ENCODE measurements around the gene SLC10A3. TPM values are rescaled to one million over a fixed set of nuclear protein-coding genes. Genes with fewer than 3 reads are reported as not detected.

The SLC10A3 gene
- total RNA-seq, 2 donors from 2014 or later, result 27.4 to 31.3 TPM

DNA sequence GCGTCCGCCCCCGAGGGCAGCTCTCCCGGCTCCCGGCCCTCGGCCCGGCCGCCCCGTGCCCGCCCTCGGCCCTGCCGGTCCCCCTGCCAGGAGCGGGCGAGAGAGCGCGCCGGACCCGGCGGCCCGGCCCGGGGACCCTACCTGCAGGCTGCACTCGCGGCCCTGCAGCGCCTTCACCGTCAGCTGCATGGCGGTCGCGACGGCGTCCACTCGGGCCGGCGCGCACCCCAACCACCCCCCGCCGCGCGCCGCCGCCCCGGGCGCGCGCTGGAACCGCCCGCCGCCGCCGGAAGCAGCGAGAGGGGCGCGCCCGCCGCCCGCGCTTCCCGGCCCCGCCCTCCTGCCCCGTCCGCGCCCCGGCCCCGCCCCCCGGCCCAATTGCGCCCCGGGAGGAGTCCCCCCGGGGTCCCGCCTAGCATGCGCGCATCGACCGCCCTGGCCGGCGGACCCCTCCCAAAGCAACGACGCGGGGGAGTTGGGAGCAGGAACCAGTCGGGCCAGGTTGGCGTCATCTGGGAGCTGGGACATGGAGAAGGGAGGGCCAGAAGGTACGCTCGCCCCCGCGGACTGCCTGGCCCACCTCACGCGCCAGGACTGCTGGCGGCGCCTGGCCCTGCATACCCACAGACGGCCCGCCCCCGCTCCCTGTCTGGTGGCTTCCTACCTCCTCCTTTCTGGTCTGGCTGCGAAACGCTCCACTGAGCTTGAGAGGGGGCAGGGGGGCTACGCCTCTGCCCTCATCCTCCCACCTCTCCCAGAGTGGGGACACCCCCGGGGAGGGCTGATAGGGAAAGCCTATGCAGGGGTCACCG lies 3.8 kb downstream of the SLC10A3 start, which contains the start of gene UBL4A:
UBL4A (minus strand) TSS at position 220 of the 812 bp plus-strand sequence; CDS start at position 189, 31 bp downstream.
- peak; percentile 86 for DNase-seq (ENCODE audit: low spot score)
- intact Hi-C loops (cut with DNase I), result loop anchor here (2.0 to 5.0 kb wide), 3 partner anchors 39 to 60 kb away; no protein-coding TSS in a partner anchor

DNA sequence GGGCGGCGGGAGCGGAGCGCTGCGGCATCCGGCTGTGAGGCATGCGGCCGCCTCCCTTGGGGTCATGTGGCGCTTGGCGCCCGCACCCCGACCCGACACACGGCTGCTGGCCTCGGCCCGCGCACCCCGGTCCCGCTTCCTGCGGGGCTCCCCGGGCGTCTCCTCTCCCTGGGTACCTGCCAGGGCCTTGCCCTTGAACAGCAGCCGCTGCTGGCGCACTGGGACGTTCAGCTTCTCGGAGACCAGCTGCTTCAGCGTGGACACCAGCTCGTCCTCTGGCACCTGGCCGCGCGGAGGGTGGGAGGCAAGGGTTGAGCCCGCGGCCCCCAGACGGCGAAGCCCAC lies 4.4 kb downstream of the SLC10A3 start:
- intact Hi-C loops (cut with DNase I), result loop anchor here (2.0 to 5.0 kb wide), 3 partner anchors 39 to 59 kb away; no protein-coding TSS in a partner anchor
- DNase-seq (ENCODE audit: low spot score), result peak; percentile 80

DNA sequence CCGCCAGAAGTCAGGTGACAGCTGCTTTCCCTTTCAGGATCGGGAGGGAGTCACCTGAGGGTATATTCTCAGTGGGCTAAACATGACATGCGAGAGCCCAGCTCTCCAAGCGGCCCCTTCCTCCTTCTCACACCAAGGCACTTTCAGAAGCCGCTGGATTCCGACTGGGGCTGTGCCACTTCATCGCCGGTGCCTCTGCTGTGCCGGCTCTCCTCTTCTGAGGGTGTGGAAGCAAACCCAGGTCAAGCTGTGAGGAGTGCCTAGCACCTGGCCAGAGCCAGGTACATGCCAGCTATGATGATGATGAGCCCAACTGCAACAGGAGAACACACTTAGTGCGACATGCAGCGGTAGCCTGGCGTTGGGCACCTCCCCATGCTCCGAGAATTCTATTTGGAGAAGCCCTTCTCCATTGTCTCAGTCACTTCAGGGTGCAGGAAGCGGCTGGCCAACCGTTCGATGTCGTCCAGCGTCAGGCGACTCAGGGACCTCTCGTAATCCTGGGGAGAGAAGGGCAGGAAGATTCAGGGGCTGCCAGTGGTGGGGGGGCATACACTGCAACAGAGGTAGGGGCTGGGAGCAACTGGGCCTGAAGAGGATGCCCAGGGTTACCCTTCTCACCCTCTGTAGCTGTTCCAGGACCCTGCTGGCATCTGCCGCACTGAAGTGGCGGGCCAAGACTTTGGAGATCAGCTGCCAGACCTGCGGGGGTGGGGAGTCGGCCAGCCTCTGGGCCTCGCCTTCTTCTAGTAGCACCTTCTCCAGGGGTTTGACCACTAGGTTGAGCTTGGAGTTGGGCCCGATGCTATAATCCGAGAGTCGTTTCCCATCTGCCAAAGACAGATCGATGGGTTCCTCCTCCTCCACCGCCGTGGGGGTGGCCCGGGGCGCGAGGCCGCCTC lies 5.0 kb downstream of the SLC10A3 start:
- intact Hi-C loops (cut with DNase I), result loop anchor here (2.0 to 5.0 kb wide), 3 partner anchors 38 to 59 kb away; no protein-coding TSS in a partner anchor
- no peak for DNase-seq (ENCODE audit: low spot score)

DNA sequence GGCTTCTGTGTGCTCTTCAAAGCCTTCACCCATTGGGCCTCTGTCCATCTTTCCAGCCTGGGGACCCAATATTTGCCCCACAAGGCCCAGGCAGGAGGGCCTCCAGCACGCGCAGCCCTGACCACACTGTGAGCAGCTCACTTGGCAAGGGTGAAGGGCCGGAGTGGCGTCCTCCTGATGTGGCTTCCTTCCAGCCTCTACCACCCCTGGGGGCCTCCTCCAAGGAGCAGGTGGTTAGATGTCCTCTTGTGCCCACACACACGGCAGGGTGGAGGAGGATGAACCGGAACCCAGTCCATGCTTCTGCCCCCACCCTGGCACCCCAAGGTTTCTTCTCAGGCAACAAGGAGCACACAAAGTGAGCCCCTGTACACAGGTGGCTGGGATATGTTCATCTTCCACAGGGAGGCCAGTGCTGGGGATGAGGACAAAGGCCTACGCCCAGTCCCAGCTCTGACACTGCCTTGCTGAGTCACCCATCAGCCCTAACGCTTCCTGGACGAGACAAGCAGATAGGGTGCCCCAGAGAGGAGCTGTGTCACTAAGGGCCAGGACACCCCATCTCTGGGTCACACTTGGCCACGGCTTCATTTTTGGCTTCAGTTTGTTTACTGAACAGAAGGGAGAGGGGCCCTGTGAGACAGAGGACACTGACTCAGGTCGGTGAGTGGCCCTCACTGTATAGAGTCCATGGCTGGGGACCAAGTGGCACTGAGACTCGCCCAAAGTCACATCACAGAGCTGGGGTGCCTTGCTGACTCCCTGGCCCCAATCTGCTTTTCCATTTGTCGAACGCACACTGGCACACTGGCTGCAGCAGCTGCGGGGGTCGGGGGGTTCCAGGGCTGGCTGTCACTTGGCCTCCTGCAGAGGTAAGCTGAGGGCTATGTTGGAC lies 5.9 kb downstream of the SLC10A3 start:
- intact Hi-C loops (cut with DNase I), result loop anchor here in 1 of 2 donors (5.0 kb wide), 2 partner anchors 37 to 48 kb away; no protein-coding TSS in a partner anchor
- no peak for DNase-seq (ENCODE audit: low spot score)

DNA sequence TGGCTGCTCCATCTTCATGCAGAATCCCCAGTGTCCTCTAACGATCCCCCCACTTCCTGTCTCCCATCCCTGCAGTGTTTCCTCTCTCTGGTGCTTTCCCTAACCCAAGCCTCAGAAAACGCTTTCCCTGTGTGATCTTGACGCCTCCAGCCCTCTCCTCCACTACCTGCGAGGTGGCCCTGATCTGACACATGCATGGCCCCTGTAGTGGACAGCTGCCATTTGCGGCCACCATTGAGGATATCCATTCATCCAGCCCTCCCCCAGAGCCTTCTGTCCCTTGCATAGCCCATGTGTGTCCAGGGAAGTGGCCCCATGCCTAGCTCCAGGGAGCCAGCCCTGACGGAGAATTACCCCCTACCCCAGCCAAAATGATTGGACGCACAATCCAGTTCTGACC lies 7.1 kb downstream of the SLC10A3 start:
- intact Hi-C loops (cut with DNase I), result no loop called here
- DNase-seq (ENCODE audit: low spot score), result no peak

DNA sequence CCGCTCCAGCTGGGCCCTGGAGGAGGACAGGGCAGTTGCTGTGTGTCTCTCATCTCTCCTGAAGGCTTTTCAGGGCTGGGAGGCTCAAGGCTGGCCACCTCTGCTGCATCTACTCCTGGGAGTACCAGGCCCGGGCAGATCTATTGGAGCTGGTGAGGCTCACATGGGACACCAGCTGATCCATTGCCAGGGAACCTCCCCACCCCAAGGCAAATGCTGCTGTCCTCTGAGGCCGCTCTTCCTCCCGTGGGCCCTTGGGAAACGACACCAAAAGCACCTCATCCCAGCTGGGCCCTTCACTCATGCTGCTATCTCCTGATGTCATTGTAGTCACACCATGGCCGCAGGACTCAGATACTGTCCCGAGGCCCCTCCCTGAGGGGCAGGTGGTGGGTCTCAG lies 7.6 kb downstream of the SLC10A3 start:
- no peak for DNase-seq (ENCODE audit: low spot score)
- intact Hi-C loops (cut with DNase I), result no loop called here

DNA sequence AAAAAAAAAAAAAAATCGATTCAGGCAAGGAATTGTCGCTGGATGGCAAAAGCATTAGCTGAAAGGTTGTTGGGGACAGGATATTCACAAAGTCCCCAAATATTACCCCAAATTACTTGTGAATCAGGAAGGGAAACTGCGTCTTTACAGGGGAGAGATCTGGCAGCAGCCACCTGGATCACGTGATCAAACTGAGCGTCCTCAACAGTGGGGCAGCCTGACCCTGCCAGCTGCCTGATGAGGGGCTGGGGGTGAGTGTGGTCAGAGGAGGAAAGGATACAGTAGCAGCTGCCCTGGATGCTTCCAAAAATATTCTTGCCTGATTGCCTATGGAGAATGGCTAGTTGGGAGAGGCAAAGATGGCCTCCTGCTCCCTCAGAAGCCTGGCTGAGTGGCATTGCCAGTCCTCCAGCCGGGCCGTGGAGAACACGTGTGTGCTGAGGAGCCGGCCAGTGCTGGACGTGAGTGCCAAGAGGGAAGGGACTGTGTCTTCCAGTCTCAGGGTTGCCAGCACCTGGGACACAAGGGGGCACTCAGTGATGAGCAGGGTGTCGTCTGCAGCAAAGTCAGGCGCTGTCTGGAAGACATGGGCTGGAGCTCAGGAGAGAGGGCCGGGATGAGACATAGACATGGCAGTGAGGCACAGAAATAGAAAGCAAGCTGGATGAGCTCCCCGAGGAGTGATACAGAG lies 8.4 kb downstream of the SLC10A3 start:
- DNase-seq (ENCODE audit: low spot score), result no peak
- intact Hi-C loops (cut with DNase I), result no loop called here

DNA sequence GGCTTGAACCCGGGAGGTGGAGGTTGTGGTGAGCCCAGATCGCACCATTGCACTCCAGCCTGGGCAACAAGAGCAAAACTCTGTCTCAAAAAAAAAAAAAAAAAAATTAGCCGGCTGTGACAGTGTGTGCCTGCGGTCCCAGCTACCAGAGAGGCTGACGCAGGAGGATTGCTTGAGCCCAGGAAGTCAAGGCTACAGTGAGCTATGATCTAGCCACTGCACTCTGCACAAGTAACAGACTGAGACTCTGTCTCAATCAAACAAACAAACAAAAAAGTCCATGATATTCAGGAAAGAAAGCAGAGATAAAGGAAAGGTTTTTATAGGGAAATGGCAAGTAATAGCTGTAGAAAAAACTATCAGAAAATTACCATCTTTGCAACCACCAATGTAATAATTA lies 9.2 kb downstream of the SLC10A3 start:
- intact Hi-C loops (cut with DNase I), result no loop called here
- no peak for DNase-seq (ENCODE audit: low spot score)

DNA sequence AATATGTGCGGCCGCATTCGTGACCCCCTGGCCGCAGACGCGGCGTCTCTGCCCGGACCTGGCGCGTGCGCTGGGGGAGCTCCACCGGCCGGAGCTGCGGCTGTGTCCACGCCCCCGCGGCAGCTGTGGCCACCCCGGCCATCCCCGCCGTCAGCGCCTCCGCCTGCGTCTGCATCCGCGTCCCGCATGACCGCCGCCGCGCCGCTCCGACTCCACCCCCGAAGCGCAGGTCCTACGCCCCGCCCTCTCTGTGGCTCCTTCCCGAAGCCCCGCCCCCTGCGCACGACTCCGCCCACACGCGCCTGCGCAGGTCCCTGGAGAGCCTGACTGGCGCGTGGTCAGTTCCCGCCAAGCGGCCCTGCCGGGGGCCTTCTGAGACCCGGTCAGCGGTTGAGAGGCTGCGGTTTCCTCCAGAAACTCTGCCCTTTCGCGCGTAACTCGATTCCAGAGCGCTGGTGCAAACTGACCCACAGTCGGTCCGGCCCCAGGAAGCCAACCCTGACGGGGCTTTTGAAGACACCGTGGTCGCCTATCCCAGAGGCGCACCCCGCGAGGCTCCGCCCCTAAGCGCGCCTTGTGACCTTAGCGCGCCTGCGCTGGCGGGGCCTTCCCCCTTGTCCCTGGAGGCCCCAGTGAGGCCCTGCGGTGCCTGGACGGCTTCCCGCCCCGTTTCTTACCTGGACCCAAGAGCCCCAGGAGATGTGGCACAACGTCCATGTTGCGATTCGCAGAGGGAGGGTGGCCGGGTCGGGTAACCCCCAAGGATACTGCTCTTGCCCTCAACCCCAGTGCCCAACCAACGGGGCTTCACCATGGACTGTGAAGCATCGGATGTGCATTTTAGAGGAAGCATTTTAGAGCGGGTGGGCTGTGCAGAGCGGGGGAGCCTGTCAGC lies 11.5 kb downstream of the SLC10A3 start, which contains the start of gene LAGE3:
LAGE3 (minus strand) TSS at position 554 of the 895 bp plus-strand sequence; CDS start at position 188, 366 bp downstream.
- intact Hi-C loops (cut with DNase I), result no loop called here
- DNase-seq (ENCODE audit: low spot score), result peak; percentile 98

DNA sequence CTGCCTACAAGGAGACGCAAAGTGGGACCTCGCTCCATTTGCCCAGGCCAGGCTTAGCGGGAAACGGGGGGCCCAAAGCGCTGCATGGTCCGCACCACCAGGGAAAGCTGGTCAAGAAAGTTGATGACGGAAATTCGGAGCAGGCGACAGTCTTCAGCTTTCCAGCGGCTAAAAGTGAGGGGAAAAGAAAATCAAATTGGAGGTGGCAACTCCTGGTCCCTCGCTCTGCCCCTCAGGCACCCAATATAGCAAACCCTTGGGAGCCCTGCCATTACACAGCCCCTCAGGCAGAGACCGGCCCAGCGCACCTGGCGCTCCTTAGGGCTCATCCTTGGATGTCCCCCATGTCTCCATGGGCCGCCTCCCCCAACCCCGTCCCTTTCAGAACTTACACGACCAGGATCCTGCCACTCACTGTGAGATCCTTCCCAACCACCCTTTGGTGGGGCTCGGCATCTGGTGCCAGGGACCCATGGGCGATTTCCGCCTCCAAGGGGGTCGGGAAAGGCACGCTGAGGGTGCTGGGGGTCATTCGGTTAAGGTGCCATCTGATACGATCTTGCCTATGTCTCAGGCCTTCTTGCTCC lies 12.4 kb downstream of the SLC10A3 start:
- intact Hi-C loops (cut with DNase I), result no loop called here
- DNase-seq (ENCODE audit: low spot score), result no peak

DNA sequence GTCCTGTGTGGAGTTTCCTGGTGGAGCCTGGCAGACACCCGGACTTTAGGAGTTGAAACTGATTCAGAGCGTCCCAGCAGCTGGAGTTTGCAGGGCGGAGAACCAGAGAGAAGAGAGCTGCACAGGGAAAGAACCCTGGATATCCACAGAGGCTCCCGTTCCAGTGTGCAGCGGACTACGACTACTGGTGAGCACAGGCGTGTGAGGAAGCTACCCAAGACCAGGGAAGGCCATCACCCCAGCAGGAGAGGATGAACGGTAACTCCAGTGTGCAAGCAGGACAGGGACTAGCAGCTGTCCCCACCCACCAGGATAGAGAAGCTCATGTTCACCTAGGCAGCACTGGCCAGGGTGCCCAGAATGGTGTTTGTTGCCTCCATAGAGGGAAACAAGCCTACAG lies 13.6 kb downstream of the SLC10A3 start:
- intact Hi-C loops (cut with DNase I), result no loop called here
- DNase-seq (ENCODE audit: low spot score), result no peak

DNA sequence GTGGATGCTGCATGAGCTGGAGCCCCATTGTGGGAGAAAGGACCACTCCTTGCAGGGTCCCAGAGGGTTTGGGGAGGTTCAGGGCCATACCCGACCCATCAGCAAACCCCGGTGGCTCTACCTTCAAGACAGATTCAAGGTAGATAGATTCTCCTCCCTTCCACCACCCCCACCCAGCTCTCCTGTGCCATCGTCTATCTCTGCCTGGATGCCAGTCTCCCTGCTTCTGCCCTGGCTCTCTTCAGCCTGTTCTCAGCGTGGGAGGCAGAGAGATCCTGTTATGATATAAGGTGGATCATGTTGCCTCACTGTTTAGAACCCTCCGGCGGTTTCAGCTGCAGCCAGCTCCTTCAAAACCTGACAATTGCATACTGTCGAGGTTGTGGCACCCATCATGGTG lies 16.7 kb downstream of the SLC10A3 start:
- no peak for DNase-seq (ENCODE audit: low spot score)
- intact Hi-C loops (cut with DNase I), result no loop called here

DNA sequence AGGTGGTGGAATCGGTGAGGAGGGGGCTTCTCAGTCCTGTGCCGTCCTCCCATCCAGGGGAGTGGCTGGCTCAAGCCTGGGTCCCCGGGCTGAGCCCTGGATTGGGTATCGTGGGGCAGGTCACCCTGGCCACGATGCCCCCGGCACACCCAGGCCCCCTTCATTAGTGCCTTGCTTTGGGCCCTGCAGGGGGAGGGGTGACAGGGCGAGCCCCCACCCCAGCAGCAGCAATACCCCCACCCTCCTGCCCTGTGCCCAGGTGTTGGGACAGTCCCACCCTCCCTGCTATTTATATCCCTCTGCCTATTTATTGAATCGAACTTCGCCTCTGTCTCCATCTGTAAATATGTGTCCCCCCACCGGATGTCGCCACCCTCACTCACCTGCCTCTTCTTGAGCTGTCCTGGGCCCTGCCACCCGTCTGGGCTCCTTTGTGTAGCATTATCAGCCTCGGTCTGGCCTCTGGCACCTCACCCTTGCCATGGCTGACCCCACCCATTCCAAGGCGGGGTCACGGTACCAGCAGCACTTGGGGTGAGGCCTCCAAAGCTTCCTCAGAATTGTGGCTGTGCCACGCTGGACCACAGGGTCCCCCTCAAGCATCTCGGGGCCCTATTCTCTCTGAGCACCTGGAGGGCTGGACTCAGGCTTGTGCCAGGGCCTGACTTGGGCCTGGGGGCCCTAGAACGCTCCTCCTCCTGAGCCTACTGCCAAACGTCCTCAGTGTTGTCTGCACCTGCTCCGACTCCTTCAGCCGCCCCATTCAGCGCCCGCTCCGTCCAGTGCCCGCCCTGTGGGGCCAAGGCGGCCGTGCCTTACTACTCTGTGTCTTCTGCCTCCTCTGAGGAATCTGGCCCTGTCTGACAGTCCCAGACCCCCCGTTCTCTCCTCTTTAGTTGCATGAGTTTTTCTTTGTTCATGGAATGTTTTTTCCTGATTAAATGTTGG lies 17.5 kb downstream of the SLC10A3 start:
- intact Hi-C loops (cut with DNase I), result loop anchor here in 1 of 2 donors (1.0 kb wide), 1 partner anchor 30 kb away; no protein-coding TSS in a partner anchor
- DNase-seq (ENCODE audit: low spot score), result peak; percentile 72

DNA sequence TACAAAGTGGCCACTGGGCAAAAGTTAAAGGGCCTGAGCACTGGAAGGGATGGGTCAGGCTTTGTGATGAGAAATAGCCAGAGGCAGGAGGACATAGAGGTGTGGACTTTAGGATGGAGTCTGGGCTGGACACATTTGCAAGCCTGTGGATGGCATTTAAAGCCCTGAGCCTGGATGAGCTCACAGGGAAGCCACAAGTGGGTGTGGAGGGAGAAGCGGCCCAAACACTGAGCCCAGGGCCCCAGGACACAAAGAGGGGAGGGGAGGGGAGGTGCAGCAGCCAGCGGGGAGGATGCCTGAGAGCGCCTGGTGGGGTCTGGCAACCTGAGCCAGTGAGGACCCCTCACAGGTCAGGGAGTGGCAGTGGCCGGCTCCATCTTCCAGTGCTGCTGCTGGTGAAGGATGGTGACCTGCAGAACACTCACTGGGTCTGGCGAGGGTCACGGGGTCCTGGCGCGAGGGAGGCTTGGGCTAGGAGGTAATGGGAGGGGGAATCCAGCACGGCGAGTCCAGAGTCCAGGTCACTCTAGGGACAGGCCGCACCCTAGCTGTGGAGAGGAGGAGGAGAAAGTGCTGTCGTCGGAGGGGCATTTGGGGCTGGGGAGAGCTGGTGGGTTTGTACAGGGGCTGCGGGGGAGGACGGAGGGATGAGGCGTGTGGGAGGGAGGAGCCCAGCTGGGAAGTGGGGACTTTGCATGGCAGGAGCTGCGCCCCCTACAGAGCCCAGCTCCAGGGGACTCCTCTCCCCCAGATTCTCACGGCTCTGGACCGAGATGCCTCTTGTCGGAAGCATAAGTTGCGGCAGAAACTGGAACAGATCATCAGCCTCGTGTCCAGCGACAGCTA lies 18.4 kb downstream of the SLC10A3 start:
- intact Hi-C loops (cut with DNase I), result loop anchor here in 1 of 2 donors (1.0 kb wide), 1 partner anchor 29 kb away; no protein-coding TSS in a partner anchor
- peak; percentile 76 for DNase-seq (ENCODE audit: low spot score)

Measured in posterior vena cava (tissue), 2 donors.